K562 (cell line): ENCODE measurements around the gene GPAT3. TPM values are rescaled to one million over a fixed set of nuclear protein-coding genes. Genes with fewer than 3 reads are reported as not detected.
A peak's percentile ranks its signal among the peaks of the same experiment; 100 is the strongest.

Experiments used
- CBFA2T2 ChIP-seq: fragments of 450-650 bp; conservative IDR thresholded peaks from 2 replicates; pipeline ENCODE4 v1.6.1; 2017; ENCODE audit warnings: mild to moderate bottlenecking
- CBX8 ChIP-seq: fragments of 200-600 bp; sonication (generic); IDR thresholded peaks from 2 replicates; pipeline ENCODE4 v1.6.1; 2012; ENCODE audit warnings: borderline replicate concordance, mixed run types, low read depth, mild to moderate bottlenecking, moderate library complexity, mixed read lengths, low read length, control low read depth, inconsistent platforms; ENCODE audit not compliant: poor library complexity, severe bottlenecking; ENCODE audit errors: extremely low read depth
- COPS2 ChIP-seq: fragments of 450-650 bp; conservative IDR thresholded peaks from 2 replicates; pipeline ENCODE4 v1.6.1; 2016; ENCODE audit warnings: mild to moderate bottlenecking, moderate library complexity
- CTCFL ChIP-seq: IDR thresholded peaks from 2 replicates; pipeline ENCODE4 v1.6.1; 2011; ENCODE audit warnings: borderline replicate concordance, low read depth, mild to moderate bottlenecking, moderate library complexity, low read length; ENCODE audit not compliant: insufficient read depth, poor library complexity, severe bottlenecking
- EHMT2 ChIP-seq: fragments of 450-650 bp; IDR thresholded peaks from 2 replicates; pipeline ENCODE4 v1.6.1; 2018; ENCODE audit warnings: antibody characterized with exemption
- FUS ChIP-seq: fragments of 200-400 bp; formaldehyde crosslinking; optimal IDR thresholded peaks from 2 replicates; pipeline ENCODE3; 2017; ENCODE audit warnings: low read depth, low read length
- MCM7 ChIP-seq, 2 experiments: fragments of 450-650 bp; IDR thresholded peaks; 2 replicates each; pipeline ENCODE4 v1.6.1; 2016 to 2018
- MXI1 ChIP-seq: IDR thresholded peaks from 2 replicates; pipeline ENCODE4 v1.6.1; 2011; ENCODE audit warnings: low read depth, mild to moderate bottlenecking, improper control_type of control experiment, low read length
- NFE2L1 ChIP-seq: fragments of 450-650 bp; IDR thresholded peaks from 2 replicates; pipeline ENCODE4 v1.6.1; 2016; ENCODE audit warnings: missing genetic modification characterization, low read depth, mild to moderate bottlenecking, missing compliant biosample characterization, moderate library complexity, borderline replicate concordance
- NFYB ChIP-seq: IDR thresholded peaks from 2 replicates; pipeline ENCODE4 v1.6.1; 2011; ENCODE audit warnings: mild to moderate bottlenecking, moderate library complexity; ENCODE audit not compliant: insufficient read length; ENCODE audit errors: extremely low read depth
- NR2C1 ChIP-seq, 2 experiments: fragments of 450-650 bp; IDR thresholded peaks; 2 replicates each; pipeline ENCODE4 v1.6.1; 2017; ENCODE audit warnings: mild to moderate bottlenecking in 2 of 2, antibody characterized with exemption in 1 of 2, inconsistent platforms in 1 of 2, missing compliant biosample characterization in 1 of 2, missing genetic modification characterization in 1 of 2
- RUNX1 ChIP-seq: sonication (generic); IDR thresholded peaks from 2 replicates; pipeline ENCODE4 v1.6.1; 2016; ENCODE audit warnings: antibody characterized with exemption, low read depth
- SMARCE1 ChIP-seq: fragments of 450-650 bp; IDR thresholded peaks from 2 replicates; pipeline ENCODE4 v1.7.1; 2016; ENCODE audit warnings: mild to moderate bottlenecking
- SRSF1 ChIP-seq: fragments of 200-400 bp; formaldehyde crosslinking; IDR thresholded peaks from 2 replicates; pipeline ENCODE4 v1.6.1; 2017; ENCODE audit warnings: mild to moderate bottlenecking, low read depth, low read length, moderate library complexity
- SRSF7 ChIP-seq: fragments of 200-400 bp; formaldehyde crosslinking; optimal IDR thresholded peaks from 2 replicates; pipeline ENCODE3; 2017; ENCODE audit warnings: mild to moderate bottlenecking, low read depth, low read length
- THAP12 ChIP-seq: fragments of 250-450 bp; sonication (Bioruptor Pico); IDR thresholded peaks from 2 replicates; pipeline ENCODE4 v1.9.0; 2021; ENCODE audit warnings: mild to moderate bottlenecking, inconsistent platforms
- TRIM24 ChIP-seq, 2 experiments: fragments of 450-650 bp; IDR thresholded peaks; 2 replicates each; pipeline ENCODE4 v1.6.1; 2016
- XRCC5 ChIP-seq: fragments of 200-400 bp; formaldehyde crosslinking; IDR thresholded peaks from 2 replicates; pipeline ENCODE4 v1.6.1; 2017; ENCODE audit warnings: low read depth, mild to moderate bottlenecking, low read length
- ZBTB2 ChIP-seq: fragments of 450-650 bp; IDR thresholded peaks from 2 replicates; pipeline ENCODE4 v1.6.1; 2016; ENCODE audit warnings: antibody characterized with exemption
- ZEB2 ChIP-seq: fragments of 450-650 bp; IDR thresholded peaks from 2 replicates; pipeline ENCODE4 v1.6.1; 2016
- ZNF12 ChIP-seq: sonication (generic); formaldehyde crosslinking; IDR thresholded peaks from 2 replicates; pipeline ENCODE4 v1.4.0; 2020; ENCODE audit warnings: mild to moderate bottlenecking, missing genetic modification reagents
- ZNF143 ChIP-seq: sonication (generic); formaldehyde crosslinking; IDR thresholded peaks from 2 replicates; pipeline ENCODE4 v1.9.0; 2022; ENCODE audit warnings: mild to moderate bottlenecking, missing genetic modification reagents
- ZNF395 ChIP-seq: fragments of 200-800 bp; sonication (Bioruptor generic); IDR thresholded peaks from 2 replicates; pipeline ENCODE4 v1.6.1; 2017; ENCODE audit warnings: missing genetic modification characterization, missing compliant biosample characterization
- ZNF551 ChIP-seq: fragments of 250-450 bp; sonication (Bioruptor Pico); IDR thresholded peaks from 2 replicates; pipeline ENCODE4 v1.5.0; 2021; ENCODE audit warnings: mild to moderate bottlenecking, moderate library complexity
- polyA plus RNA-seq, 8 experiments: library from polyadenylated mRNA; depleted of rRNA in 4 of 8; stranded (reverse) in 5 of 8; unstranded in 3 of 8; fragments of >200 nt; fragmentation: Nextera tagmentation in 2 of 8; fragmentation: Illumina TruSeq in 1 of 8; extraction: Ambion mirVana in 2 of 8; extraction: Trizol in 1 of 8; gene quantifications; 2 replicates each; pipeline versions ENCODE4 v1.2.1 to v1.2.3, GENCODE V29; 2011 to 2014; ENCODE audit warnings: inconsistent platforms in 1 of 8, missing spikeins in 1 of 8
- total RNA-seq, 7 experiments: library from RNA; depleted of rRNA in 6 of 7; stranded (reverse); fragments of >200 nt in 6 of 7; fragmentation: Illumina TruSeq in 2 of 7; extraction: Trizol in 2 of 7; gene quantifications; 2 replicates each; pipeline versions ENCODE4 v1.2.1 to v1.2.3, GENCODE V29; 2011 to 2021; ENCODE audit warnings: low replicate concordance in 1 of 7

Gene GPAT3
- total and polyA plus RNA-seq, 9 of the 15 experiments (the other 6 are each of a cell fraction or from before 2014, with no cell fraction given) = 4.1 to 16.1 (median 13.1) TPM

- TF ChIP-seq FUS (no peak), NFYB (peak; percentile 14), SMARCE1 (no peak), NFE2L1 (tag) (no peak), ZNF551 (CRISPR knock-in tag) (no peak), ZNF143 (CRISPR knock-in tag) (peak; percentile 74), ZEB2 (no peak), SRSF7 (no peak), NR2C1 (IDR thresholded peaks at IDR 0.05) (no peak), NR2C1 (tag; IDR thresholded peaks at IDR 0.05) (no peak), XRCC5 (no peak), THAP12 (CRISPR knock-in tag) (no peak), MXI1 (no peak), ZBTB2 (no peak), EHMT2 (peak; percentile 72; the same call in 1 of the 2 replicates), MCM7 (IDR thresholded peaks at IDR 0.05) (no peak), RUNX1 (no peak), CBX8 (no peak), TRIM24 (IDR thresholded peaks at IDR 0.05) (0 out of 4 replicates have a peak, but pooled peaks of 1 of the 2 experiments have one; percentile 29), CTCFL (no peak), CBFA2T2 (no peak), ZNF395 (CRISPR knock-in tag) (no peak), SRSF1 (no peak), ZNF12 (CRISPR knock-in tag) (no peak), COPS2 (no peak)
Measured at GRCh38 chr4:83599183-83599582, 63.3 kb downstream of the GPAT3 start (continued).
